RKO (cell line): ENCODE measurements around the gene USP25.
A peak's percentile ranks its signal among the peaks of the same experiment; 100 is the strongest.

ENCODE experiments used
- DNase-seq: peaks from one replicate; pipeline ENCODE4 v3.0.0-alpha.2; 2016; ENCODE audit warnings: low spot score

The USP25 gene

DNA sequence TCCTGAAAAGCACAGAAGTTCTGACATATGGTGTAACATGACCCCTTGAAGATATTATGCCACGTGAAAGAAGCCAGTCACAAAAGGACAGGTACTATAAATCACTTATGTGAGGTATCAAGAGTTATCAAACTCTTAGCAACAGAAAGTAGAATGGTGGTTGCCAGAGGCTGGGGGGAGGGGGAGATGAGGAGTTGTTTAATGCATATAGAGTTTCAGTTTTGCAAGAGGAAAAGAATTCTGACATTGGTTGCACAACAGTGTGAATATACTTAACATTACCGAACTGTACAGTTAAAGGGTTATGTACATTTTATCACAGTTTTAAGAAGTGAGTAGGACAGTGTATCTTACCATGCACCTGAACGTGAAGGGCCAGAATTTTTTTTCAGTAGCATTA is 80.0 kb downstream of the USP25 start:
- no peak for DNase-seq

DNA sequence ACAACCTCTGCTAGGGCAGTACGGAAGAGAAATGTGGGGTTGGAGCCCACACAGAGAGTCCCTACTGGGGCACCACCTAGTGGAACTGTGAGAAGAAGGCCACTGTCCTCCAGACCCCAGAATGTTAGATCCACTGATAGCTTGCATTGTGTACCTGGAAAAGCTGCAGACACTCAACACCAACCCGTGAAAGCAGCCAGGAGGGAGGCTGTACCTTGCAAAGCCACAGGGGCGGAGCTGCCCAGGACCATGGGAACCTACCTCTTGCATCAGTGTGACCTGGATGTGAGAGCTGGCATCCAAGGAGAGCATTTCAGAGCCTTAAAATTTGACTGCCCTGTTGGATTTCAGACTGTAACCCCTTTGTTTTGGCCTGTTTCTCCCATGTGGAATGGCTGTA is 85.5 kb downstream of the USP25 start:
- no peak for DNase-seq

DNA sequence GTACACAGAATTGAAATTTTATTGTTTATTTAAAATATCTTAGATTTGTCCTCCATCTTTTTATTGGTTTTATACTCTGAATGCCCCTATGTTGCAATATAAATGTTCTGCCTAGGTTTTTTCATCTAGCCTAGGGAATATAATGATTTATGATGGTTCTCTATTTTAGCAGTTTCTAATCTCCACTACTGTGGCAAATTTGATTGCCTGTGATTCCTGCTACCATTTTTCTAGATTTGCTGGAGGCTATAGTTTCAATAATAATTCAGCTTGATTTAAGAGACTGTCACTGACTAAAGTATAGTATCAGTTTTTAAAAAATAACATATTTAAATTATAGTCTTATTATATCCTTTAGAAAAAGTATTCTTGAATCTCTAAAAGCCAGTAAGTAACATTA is 90.5 kb downstream of the USP25 start:
- no peak for DNase-seq

DNA sequence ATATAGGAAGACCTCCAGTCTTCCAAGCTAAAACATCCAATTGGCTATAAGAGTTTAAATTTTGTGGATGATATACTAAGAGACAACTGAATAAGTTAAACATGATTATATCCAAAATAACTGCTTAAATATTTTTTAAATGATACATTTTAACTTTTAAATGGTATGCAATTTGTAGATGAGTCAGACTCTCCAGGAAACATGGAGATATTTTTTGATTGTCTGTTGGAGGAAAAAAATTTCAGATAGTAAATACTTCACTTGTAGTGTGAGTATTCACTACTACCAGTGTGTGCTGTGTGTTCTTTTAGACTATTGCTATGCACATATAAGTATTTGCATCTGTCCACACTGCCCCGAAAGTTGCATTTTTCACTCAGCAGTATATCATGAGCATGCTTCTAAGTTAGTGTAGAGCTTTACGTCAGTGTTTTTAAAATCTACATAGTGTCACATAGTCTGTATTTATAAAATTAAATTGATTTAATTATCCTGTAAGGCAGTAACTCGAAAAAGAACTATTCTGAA is 91.1 kb downstream of the USP25 start:
- no peak for DNase-seq

DNA sequence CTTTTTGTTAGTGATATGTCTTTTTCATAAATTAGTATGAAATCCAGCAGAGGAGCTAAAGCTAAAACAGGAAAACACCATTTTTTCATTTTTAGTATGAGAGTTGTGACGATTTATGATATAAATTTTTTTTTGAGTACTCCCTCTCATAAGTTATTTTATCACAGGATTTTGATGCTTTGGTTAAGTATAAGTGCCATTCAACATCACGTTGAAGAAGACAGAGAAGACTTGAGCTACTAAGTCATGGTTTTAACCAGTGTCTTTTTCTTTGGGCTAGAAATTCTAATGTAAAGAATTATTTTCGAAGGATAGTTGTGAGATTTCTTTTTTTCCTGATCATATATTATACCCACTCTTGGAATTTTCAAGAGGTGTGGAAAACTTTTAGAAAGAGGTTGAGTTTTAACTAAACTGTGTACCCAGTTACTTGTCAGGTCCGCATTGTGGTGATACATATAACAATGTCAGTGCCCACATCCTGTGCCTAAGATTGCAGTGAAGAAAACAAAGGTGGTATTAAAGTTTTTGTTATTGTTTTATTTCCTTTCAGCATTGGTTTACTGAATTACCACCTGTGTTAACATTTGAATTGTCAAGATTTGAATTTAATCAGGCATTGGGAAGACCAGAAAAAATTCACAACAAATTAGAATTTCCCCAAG is 93.8 kb downstream of the USP25 start:
- DNase-seq, result no peak

DNA sequence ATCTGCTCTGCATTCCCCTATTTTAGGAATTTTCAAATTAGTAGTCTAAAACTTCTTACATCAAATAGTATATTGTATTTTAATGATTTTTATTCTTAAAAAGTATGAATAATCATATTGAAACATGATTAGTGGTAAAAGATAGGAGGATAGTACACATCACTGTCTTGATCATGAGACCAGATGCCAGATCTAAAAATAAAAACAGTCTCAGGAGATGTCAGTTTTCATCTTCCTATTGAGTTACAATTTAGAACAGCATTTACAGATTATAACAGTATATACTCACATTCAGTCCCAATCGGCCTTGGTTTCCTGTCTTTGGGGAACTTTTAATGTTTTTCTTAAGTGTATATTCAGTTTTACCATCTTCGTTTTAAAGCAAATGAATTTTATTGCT is 95.9 kb downstream of the USP25 start:
- DNase-seq, result no peak

DNA sequence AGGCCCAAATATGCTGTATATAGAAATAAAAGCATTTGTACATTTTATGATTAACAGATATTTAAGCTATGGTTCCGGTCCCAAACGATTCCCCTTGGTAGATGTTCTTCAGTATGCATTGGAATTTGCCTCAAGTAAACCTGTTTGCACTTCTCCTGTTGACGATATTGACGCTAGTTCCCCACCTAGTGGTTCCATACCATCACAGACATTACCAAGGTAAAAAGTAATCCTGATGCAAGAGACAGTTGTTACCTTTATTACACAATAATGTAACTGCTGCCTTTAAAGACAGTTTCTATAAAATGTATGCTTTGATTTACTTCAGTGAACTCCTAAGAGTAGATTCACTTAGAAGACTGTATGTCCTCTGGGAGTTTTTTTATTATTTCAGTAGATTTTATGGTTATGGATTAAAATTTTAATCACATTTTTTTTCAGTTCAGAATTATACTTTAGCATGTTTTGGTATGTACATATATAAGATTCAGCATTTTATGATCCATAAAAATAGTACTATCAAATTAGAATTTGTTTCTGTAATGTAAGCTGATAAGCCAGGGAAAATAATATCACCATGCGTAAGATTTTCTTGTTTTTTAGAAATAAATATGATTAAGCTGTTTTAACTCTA is 96.5 kb downstream of the USP25 start:
- peak; percentile 32 for DNase-seq

DNA sequence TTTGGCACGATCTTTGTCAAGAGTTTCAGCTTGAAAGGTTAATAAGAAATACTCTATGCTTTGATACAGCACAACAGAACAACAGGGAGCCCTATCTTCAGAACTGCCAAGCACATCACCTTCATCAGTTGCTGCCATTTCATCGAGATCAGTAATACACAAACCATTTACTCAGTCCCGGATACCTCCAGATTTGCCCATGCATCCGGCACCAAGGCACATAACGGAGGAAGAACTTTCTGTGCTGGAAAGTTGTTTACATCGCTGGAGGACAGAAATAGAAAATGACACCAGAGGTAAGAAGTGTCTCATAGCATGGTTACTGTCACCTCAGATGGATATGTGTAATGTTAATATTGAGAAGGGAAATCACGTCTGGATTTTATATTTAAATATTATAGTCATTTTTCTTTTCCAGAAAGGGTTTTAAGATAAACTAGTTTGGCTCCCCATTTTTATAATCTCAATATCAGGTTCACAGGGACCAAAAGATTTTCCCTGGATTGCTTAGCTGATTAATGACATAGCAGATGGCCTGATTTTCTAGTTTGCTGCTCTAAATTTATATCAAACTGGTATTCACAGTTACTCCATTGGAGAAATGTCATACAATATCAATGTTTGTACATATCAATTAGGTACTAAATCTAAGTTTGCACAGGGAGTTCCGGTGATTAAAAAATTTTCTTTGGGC is 97.3 kb downstream of the USP25 start:
- no peak for DNase-seq

DNA sequence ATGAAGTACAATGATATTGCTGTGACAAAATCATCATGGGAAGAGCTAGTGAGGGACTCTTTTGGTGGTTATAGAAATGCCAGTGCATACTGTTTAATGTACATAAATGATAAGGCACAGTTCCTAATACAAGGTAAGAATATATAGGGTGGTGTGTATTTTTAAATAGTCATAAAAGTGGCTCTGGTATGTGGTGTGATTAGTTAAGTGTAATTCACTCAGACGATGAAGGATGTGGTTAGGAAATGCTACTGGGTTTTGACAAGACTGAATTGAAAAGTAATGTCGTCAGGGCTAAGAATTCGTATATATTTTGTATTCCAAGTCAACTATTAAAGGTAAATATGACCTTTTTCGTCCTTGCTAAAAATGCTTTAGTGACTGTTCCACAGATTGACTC is 101.7 kb downstream of the USP25 start:
- DNase-seq, result no peak

DNA sequence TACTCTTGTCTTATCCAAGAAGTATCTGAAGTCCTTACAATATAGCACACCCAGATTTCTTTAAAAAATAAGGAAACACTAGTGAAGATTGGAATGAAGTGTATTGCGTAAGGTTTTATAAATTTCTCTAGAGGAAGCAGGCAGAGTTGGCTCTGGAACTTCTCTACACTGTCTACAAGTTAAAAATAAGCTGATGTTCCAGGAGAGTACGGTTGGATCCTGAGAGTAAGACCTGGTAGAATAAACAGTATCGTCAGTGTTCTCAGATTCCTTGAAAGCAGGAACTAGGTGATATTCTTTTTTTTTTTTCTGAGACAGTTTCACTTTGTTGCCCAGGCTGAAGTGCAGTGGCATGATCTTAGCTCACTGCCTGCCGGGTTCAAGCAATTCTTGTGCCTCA is 107.9 kb downstream of the USP25 start:
- no peak for DNase-seq

DNA sequence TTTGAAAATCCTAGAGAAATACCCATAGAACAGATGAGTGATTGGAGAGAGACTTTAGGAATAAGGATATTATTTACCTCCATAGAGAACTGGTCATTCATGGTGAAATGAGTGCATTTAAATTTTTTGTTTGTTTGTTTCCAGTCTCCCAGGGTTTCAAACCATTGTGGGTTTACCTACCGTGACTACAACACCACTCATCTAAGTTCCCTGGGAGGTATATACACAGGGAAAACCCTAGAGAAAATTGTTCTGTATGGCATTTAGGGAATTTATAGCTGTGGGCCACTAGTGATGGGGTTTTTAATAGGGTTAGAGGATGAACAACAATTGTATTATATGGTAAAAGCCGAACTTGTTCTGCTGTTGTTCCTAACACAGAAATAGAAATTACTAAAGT is 109.2 kb downstream of the USP25 start:
- no peak for DNase-seq

DNA sequence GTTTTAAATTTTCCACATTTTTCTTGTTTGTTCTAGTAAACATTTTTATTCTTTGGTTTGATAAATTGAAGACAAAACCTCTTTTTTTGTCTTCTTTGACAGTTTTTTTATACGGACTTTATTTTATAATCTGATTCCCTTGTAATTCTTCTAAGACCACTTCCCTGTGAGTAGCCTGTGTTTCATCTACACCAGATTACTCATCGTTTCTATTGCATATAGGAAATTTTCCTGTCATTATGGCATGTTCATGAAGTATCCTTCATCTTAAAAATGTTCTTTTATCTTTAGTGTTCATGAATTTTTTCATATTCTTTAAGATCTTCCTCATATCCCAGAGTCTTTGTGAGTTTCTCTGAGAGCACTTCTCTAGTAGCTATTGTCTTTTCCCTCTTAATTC is 109.8 kb downstream of the USP25 start:
- DNase-seq, result no peak

DNA sequence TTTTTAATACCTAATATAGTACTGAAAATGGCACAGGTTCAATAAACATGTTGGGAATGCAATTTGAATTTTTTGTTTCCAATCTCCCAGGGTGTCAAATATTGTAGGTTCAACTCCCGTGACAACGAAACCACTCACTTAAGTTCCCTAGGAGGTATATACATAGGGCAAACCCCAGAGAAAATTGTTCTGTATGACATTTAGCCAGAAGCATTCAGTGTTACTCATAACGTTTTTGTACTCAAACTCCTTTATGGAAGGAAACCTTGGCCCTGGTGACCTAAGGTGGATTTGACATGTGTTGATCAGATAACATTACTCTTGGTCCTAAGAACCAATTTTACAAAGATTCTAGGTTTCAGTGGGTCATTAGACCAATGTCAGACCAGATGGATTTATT is 110.6 kb downstream of the USP25 start:
- no peak for DNase-seq

DNA sequence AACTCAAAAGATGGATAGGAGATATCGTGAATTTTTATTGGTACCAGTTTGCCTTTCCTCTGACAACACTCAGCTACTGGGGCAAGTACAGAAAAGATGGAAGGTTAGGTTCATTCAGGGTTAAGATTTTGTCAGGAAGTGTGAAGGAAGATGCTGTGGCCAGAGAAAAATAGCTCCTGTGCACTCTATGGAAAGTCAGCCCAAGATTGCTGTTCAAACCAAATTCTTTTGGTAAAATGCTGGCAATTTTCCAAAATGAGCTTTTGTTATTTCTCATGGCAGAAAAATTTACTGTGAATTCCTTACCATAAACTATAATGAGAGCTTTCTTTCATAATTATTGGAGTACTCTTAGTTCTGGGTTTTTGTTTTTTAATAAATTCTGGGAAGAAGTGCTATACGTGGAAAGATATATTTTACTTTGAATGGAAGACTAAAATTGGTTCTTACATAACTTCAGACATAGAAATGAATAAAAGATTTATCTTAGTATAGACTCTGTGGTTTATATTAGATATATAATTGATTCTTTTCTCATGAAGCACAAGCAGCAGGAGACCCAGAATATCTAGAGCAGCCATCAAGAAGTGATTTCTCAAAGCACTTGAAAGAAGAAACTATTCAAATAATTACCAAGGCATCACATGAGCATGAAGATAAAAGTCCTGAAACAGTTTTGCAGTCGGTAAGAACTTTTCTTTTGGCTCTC is 112.2 kb downstream of the USP25 start:
- no peak for DNase-seq

DNA sequence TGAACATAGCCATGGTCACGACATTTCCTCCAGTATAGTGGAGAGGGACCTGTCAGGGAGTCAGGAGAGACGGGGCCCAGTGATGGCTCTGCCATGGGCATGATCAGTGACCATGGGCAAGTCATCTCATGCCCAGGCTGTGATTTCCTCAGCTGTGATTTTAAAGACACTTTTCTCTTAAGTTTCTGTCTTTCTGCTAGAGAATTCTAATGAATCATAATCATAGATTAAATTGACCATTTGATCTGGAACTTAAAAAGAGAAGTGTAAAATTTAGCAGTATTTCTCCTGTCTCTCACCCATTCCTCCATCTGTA is 112.7 kb downstream of the USP25 start:
- no peak for DNase-seq

DNA sequence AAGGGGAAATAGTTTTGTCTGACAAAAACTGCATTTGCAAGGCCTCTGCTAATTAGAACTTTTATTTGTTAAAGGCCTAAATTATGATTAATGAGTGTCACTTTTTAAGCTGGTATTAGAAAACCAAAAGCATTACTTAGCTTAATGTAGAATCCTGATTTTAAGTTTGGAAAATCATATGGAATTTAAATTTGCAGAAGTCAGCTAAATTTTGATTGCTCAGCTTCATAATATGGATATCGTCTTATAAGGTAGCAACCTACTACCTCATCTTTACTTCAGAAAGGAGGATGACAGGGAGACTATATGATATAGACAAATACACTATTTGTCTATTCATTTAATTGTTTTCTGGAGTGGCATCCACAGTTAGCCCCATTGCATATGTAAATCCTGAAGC is 114.0 kb downstream of the USP25 start:
- no peak for DNase-seq

DNA sequence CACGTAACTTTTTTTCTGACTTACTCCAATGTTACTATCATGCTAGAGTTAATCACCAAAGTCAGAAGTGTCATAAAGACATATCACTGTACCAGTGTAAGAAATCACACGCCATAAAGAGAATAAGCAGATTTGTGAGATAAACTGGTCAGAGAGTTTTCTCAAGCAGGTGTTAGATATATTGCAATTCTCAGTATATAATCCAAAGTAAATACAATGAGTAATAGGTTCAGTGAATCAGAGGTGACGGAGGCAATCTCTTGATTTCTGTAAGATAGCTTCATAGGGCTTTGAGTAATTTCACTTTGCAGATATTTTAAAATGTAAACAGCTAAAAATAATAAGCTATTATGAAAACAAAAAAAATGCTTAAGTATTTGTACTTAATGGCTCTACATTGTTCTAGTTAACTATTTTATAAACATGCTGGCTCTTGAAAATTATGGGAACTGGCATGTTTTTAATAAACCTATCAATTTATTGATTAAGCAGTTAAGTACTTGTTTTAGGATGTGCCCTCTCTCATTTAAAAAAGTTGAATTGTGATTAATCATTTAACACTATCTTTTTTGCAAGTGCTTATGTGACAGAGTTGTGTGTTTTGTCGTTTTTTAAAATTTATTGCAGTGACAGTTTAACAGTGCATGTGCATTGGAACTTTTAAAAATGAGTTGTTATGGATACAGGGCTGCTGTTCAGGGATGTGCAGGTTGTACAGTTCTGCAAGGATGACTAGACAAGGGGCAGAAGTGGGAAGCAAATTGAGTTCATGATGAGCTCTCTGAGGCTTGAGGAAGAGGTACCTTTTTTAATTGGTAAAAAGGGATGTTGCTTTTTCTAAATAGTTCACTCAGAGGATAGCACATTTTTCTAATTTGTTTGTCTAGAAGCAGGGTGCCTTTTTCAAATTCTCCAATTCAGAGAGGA is 119.1 kb downstream of the USP25 start:
- DNase-seq, result peak; percentile 65

DNA sequence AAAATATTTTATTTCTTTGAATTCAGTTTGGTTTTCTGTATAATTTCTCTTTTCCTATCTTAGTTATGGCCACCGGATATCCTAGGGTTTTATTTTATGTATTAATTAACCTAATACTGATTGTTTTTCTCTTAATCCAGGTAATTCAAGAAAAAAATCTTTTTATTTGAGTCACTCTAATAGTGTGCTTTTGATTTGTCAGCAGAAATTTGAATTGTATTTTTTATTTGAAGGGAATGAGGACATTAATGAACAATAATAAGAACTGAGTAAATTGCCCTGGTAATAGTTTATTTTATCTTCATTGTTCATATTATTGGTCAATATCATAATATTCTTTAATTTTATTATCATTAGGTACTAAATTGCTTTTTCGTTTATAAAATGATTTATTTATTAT is 120.1 kb downstream of the USP25 start:
- DNase-seq, result no peak

DNA sequence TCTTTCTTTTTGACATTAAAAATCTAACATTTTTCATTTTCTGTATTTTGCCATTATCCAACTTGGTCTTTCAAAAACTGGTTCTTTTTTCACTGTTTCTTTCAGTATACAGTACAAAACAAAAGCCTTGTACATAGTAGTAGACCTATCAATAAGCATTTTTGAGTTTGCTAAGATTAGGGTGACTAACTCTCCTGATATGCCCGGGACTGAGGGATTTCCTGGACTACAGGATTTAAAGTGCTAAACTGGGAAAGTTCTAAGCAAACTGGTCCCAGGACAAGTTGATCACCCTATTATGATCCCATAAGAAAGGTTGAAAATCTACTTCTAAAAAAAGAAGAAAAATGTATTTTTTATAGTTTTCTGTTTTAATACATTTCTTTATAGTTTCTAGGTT is 120.9 kb downstream of the USP25 start:
- DNase-seq, result no peak

DNA sequence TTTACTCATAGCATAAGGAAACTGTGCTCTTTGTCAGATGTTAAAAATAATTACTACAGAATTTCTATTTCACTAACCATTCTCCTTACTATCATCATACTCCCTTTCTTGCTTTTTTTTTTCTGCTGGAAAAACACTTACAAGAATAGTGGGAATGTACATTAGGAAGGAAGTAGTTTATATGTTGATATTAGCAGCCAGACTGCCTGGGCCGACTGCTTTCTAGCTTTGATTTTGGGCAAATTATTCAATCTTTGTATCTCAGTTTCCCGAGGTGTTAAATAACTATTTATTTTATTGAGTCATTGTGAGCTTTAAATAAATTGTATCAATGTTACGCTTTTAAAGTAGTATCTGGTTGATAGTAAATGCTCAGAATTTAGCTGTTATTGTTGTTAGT is 122.4 kb downstream of the USP25 start:
- no peak for DNase-seq

DNA sequence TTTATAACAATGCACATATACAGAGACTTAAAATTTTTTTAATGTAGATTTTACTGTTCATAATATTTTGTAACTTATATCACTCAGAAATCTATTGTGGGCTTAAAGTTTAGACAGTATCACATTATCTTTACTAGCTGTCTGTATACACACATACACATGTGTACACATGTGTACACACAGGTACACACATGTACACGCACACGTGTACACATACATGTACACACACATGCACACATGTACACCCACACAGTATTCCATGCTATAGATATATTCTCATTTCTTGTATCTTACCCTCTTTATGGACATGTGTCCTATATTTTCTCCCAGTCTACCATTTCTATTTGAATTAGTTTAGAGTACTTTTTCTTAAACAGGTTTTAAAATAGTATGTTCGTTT is 123.3 kb downstream of the USP25 start:
- no peak for DNase-seq

DNA sequence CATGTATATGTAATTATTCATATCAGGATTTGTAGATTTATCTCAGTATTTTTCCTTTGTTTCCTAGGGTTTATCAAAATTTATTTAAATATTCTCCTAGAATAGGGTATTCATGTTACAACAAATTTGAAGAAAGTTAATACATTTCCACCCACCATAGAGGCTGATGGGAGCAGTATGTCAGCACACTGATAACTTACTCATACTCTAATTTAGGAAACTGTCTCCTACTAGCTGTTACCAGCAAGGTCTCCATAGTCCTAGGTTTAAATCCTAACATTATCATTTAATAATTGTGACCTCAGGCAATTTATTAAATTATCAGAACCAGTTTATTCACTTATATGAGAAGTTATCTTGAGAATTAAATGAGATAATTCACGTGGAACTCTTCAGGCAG is 127.0 kb downstream of the USP25 start:
- no peak for DNase-seq
